ENCODE results near the gene MPHOSPH9. TPM values are rescaled to one million over a fixed set of nuclear protein-coding genes. Genes with fewer than 3 reads are reported as not detected.

MPHOSPH9 gene
- total RNA-seq, 1 experiment from 2014 or later = 75.1 TPM

- DNase-seq (ENCODE audit: low spot score) = no peak
These were observed 103.3 kb downstream of the MPHOSPH9 start for GRCh38 chr12:123129621-123130020.

- DNase-seq (ENCODE audit: low spot score) = no peak
These were observed 105.8 kb downstream of the MPHOSPH9 start for GRCh38 chr12:123127182-123127495.

- peak; percentile 95 for DNase-seq (ENCODE audit: low spot score)
These were observed 106.4 kb downstream of the MPHOSPH9 start for GRCh38 chr12:123126294-123127181.

GRCh38 chr12:123122626-123123025 is 110.3 kb downstream of the MPHOSPH9 start:
- DNase-seq (ENCODE audit: low spot score) = no peak

- DNase-seq (ENCODE audit: low spot score) = no peak
These were observed 111.3 kb downstream of the MPHOSPH9 start for GRCh38 chr12:123121670-123122069.

- DNase-seq (ENCODE audit: low spot score) = no peak
These were observed 112.3 kb downstream of the MPHOSPH9 start for GRCh38 chr12:123120452-123121166.

DNA sequence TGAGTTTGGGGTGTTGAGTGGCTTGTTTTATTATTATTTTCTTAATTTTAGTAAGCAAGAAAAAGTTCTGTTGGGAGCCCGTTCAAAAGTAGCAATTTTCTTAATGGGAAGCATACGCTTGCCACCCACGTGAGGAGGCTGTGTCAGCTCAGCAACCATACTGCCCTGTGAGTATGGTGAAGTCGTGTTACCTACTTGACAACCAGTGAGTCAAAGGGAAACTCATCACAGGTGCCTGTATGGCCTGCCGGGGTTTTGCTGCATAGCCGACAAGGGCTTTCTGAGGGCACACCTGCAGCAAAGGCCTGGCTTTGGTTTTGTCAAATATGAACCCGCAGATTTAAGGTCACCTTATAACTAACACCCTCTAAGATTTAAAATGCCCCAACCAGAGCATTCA is 113.1 kb downstream of the MPHOSPH9 start:
- DNase-seq (ENCODE audit: low spot score) = no peak

GRCh38 chr12:123118497-123118896 is 114.4 kb downstream of the MPHOSPH9 start:
- DNase-seq (ENCODE audit: low spot score) = no peak

DNA sequence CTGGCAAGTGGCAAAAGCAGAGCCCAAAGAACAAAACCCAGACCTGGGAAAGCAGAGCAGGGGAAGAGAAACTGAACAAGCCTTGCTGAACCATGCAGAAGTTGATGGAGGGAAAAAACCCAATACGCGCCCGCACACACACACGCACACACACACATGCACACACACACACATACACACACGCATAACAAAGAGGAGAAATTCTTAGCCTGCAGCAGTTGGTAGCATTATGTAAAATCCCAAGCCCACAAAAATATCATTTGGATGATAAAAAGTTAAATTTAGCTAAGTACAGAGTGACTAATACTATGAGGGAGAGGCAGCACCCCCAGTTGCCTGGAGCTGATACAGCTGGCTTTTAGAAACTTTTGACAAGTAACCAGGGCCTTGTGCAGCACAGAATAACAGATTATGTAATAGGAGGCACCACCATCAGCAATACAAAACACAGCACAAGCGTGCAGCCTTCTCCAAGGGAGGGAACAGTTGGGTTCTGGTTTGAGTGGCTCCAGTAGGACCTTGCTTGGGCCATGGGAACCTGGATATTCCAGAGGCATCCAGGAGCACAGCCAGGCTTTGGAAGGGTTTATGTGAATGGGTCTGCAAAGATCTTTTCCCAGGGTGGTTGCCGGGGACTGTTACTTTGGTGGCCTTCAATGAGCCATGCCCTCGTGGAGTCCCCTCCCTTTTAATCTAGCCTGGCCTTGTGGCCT is 117.4 kb downstream of the MPHOSPH9 start:
- DNase-seq (ENCODE audit: low spot score) = peak; percentile 80

DNA sequence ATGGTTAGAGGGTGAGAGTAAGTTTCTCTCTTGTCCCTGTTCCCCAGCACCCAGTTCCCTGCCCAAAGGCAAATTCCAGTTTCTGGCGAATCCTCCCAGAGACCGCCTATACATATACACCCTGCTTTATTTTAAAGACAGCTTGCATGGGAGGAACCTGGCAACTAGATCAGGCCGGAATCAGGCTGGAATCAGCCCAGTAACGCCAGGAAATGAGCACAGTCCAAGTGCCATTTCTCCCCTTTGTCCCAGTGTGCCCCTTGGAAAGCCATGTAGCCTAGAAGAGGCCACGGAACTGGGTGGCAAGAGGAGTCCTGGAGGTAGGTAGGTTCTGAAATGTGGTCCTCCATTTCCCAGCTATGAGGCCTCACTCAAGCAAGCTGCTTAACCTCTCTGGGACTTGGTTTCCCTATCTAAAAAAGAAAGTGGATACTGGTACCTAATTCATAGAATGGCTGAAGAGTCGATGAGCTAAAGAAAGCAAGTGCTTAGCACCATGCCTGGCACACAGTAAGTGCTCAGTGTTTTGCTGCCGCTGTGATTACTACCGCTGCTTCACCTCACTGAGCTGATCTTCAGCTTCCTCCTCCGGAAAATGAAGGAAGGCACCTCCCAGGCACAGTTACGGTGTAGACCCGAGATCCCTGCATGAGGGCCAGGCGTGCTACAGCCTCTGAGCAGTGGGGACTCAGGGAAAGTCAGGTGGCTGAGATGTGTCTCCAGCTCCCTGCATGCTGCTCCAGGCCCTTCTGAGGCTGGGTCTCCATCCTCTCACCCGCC is 118.4 kb downstream of the MPHOSPH9 start:
- DNase-seq (ENCODE audit: low spot score) = no peak

DNA sequence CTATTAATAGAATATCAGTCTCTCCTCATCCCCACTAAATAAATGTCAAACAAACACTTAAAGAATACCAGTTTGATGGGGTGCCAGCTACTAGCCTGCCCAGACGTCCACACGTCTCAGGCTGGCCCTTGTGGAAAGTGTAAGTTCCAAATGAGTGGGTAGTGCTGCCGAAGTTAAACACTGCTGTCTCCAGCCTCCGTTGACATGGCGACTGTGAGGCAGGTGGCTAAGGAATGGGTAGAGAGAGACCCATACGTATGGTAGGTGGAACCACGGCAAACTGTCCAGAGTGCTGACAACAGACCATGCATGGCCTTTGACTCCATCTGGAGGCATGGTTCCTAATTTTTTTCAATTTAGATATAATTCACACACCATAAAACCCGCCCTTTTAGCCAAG is 119.9 kb downstream of the MPHOSPH9 start:
- DNase-seq (ENCODE audit: low spot score) = no peak

DNA sequence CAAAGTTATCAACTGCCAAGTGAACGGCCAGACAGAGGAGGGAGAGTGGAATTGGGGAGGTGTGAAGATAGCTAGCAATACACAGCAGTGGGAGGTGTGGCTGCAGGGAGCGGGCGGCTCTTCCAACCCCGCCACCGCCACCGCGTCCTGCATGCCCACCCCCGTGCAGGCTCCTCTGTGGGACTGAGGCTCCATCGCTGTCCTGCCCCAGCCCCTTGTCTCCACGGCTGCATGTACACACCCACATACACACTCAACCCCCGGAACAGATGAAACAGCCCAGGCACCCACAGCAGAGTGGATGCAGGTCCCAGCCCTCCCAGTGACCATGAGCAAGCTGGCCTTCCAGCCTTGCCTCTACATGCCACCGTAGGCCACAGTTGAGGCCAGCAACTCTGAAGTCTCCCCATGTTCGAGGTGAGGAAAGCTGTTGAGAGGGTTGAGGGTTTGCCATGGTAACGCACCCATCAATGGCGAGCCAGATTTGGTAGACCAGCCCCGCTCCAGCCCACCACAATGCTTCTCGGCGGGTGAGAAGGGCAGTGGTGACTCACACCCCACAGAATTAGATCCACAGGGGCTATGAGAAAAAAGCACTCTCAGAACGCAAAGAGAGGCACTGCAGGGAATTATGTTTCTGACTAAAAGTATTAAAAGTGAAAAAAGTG is 121.3 kb downstream of the MPHOSPH9 start:
- no peak for DNase-seq (ENCODE audit: low spot score)

DNA sequence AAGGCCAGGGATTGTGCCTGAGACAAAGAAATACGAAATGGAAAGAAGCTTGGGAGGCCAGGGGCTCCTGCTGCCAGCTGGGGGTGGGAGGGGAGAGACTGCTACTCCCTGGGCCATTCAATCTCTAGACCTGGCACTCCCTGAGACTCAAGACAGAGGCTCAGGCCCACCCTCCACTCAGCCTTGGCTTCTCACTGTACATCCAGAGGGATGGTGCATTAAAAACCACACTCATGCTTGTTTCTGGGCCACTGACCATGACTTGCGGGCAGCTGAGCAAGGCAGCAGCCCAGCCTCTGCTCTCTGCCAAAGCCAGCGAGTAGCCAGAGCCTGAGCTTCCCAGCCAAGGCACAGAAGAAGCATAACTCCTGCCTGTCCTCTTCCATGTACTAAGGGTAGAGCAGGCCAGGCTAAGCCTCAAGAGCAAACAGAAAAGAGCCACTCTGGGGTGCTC is 123.6 kb downstream of the MPHOSPH9 start:
- DNase-seq (ENCODE audit: low spot score) = no peak

DNA sequence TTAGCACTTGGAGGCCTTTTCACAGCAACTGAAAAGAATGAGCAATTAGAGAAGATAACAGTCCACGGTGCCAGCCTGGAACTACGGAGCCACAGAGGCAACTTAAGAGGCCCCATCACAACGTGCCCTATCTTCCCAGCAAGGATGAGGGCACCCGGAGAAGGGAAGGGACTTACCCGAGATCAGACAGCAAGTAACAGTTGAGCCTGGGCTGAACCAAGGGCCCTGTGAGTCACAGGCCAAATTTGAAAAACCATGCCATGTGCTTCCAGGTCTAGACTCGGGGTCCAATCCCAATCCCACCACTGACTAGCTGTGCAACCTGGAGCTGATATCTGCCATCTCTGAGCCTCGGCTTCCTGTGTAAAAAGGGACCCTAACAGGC is 124.3 kb downstream of the MPHOSPH9 start:
- DNase-seq (ENCODE audit: low spot score) = no peak

- no peak for DNase-seq (ENCODE audit: low spot score)
These were observed 124.8 kb downstream of the MPHOSPH9 start for GRCh38 chr12:123107926-123108681.

DNA sequence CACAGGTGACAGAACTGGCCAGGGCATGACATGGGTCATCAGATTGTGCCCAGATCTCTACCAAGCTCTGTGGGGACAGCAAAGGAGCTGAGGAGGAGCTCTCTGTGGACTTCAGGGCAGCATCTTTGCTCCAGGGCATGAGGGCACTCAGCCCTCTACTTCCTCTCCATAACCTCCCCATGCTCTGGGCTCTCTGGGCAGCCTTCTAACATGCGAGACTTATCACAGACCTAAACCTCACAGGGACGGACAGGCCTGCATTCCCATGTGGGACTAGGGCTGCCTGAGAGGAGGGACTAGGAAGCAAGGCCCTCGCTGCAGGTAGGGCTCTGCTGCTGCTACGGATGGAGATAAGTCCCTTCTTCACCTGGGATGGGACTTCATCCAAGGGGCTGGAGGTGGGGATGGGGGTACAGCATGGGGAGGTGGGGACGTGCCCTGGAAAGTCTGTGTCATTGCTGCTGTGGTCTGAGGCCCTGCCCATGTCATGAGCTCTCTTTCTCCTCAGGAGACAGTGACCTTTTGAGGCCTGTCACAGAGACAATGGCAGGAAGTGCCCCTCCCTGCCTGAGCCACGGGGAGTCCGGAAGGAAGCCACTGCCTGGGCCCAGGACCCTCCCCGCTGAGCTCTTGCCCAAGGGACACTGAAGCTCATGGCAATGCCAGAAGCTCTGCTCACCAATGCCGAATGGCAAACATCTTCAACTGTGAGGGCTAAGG is 126.1 kb downstream of the MPHOSPH9 start:
- DNase-seq (ENCODE audit: low spot score) = peak; percentile 55

DNA sequence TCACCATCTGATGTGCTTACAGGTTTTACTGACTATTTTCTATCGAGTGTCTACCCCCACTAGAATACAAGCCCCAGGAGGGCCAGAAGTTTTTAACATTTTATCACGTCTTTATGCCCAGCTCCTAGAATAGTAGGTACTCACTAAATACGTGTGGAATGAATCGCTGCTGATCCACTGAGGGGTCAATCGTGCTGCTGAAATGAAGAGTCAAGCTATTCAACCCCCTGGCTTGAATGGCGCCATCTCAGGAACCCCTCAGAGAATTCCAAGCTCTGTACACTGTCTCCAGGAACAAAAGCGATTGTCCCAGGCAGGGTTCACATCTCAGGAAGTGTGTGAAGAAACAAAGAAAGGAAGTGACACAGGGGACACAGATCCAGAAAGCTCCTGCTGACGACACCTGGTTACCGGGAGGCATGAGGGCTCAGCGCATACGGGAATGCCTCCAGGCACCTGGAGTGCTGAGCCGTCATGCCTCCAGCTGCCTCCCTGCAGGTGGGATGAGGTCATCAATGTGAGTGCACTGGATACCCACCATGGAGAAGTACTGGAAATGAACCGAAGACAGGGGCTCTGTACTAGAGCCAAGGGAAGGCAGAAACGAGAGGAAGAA is 127.6 kb downstream of the MPHOSPH9 start:
- no peak for DNase-seq (ENCODE audit: low spot score)

DNA sequence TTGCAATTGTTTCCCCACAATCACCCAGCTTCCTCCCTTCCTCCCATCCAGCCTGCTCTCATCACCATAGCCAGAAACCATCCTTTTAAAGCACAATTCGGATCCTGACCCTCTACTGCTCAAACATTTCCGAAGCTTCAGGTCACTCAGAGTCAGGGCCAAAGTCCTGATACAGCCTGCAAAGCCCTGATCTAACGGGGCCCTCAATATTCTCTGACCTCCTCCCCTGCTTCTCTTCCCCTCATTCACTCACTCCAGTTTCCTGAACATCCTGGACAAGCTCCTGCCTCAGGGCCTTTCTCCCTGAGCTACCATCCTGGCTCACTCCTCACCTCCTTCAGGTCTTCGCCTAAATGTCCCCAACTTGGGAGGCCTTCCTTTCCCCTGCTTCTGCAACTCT is 128.1 kb downstream of the MPHOSPH9 start:
- no peak for DNase-seq (ENCODE audit: low spot score)

All from A172 (cell line).